GM12865 (cell line): ENCODE data around the gene MSI1.
"Not testable (repeated sequence)": the region's sequence is repeated elsewhere in the genome, so short reads cannot be mapped to it uniquely, and the experiment has no call there.

Experiments
- DNase-seq: peaks from one replicate; pipeline ENCODE4 v3.0.0; 2010; ENCODE audit warnings: low read depth
- H3K4me3 ChIP-seq: 2 replicates; pipeline ENCODE4 v1.5.1; 2011; ENCODE audit warnings: mild to moderate bottlenecking, low read depth, low read length, control low read depth
- TF ChIP-seq, protein P1 (sequence below): IDR thresholded peaks from 2 replicates; pipeline ENCODE4 v1.5.1; 2011; ENCODE audit warnings: low read length, control low read depth, low read depth, inconsistent platforms; ENCODE audit not compliant: insufficient read depth; ENCODE audit errors: missing control alignments

The MSI1 gene

GRCh38 chr12:120335447-120335846, 33.5 kb downstream of the MSI1 start:
- TF ChIP-seq, protein P1, sequence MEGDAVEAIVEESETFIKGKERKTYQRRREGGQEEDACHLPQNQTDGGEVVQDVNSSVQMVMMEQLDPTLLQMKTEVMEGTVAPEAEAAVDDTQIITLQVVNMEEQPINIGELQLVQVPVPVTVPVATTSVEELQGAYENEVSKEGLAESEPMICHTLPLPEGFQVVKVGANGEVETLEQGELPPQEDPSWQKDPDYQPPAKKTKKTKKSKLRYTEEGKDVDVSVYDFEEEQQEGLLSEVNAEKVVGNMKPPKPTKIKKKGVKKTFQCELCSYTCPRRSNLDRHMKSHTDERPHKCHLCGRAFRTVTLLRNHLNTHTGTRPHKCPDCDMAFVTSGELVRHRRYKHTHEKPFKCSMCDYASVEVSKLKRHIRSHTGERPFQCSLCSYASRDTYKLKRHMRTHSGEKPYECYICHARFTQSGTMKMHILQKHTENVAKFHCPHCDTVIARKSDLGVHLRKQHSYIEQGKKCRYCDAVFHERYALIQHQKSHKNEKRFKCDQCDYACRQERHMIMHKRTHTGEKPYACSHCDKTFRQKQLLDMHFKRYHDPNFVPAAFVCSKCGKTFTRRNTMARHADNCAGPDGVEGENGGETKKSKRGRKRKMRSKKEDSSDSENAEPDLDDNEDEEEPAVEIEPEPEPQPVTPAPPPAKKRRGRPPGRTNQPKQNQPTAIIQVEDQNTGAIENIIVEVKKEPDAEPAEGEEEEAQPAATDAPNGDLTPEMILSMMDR: peak; percentile 58
- H3K4me3 ChIP-seq: not testable (repeated sequence)
- peak; percentile 70 for DNase-seq

DNA sequence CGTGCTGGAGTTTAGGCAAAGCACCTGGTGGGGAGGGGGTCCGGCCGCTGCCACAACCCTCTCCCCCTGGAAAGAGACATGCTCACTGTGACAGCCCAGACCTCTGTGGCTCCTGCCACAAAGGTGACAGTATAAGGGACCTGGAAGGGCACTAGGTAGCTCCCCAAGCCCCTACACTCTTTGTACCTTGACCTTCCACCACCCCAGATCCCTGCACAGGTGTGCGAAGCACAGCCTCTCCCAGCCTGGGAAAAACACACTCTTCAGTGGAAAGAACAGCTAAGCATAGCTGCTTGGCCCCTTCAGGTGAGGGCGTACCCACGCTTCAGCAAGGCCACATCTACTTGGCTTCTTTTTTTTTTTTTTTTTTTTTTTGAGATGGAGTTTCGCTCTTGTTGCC, 36.4 kb downstream of the MSI1 start:
- H3K4me3 ChIP-seq: no peak overlapping the region
- TF ChIP-seq, protein P1: no peak
- DNase-seq: no peak

GRCh38 chr12:120332041-120332440, 36.9 kb downstream of the MSI1 start:
- no peak overlapping the region for H3K4me3 ChIP-seq
- TF ChIP-seq, protein P1: no peak

GRCh38 chr12:120331390-120331789, 37.6 kb downstream of the MSI1 start:
- no peak for DNase-seq
- H3K4me3 ChIP-seq: no peak overlapping the region
- TF ChIP-seq, protein P1: no peak

More at GRCh38 chr12:120332041-120332440, 36.9 kb downstream of the MSI1 start:
- DNase-seq: no peak

- no peak for DNase-seq
- TF ChIP-seq, protein P1: no peak
Measured at GRCh38 chr12:120328228-120328627, 40.7 kb downstream of the MSI1 start.

DNA sequence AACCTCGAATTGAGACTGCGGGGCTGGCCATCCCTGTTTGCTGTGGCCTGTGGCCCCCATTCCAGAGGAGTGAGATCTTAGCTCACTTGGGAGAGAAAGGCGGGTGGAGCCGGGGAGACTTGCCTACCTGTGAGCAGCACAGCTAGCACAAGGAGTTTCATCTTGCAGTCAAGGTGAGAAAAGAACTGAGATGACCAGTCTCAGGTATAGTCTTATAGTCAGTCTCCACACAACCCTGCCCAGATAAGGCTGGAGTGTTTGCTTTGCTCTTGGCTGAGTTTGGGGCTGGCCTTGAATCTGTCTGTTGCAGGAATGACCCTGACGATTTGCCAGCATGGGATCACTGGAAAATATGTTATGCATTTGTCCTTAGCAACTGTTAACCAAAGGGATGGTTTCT, 41.4 kb downstream of the MSI1 start, which contains the start of gene PLA2G1B:
TSS of gene PLA2G1B (minus strand) at position 187 of the 400 bp plus-strand sequence. CDS start at position 161, 26 bp downstream.
- TF ChIP-seq, protein P1: no peak
- H3K4me3 ChIP-seq: no peak within 1 kb of the TSS
- DNase-seq: no peak

More at GRCh38 chr12:120328228-120328627, 40.7 kb downstream of the MSI1 start:
- H3K4me3 ChIP-seq: no peak overlapping the region

- DNase-seq: no peak
- H3K4me3 ChIP-seq: no peak overlapping the region
- TF ChIP-seq, protein P1: no peak
Measured at GRCh38 chr12:120324841-120325417, 44.0 kb downstream of the MSI1 start.
